ENCODE results near the gene C7orf25.

Gene C7orf25

GRCh38 chr7:42869131-42870020, 42.5 kb downstream of the C7orf25 start:
- Mint-ChIP-seq H3K27me3 (peaks cover 4% of the 10 kb centered on the region), H3K9me3 (ENCODE audit: low read depth) (peaks cover under 1% of the 10 kb centered on the region), H3K4me3 (peak overlapping the region; percentile 44), H3K4me1 (ENCODE audit: low read depth) (peaks cover 16% of the 10 kb centered on the region), H3K36me3 (peaks cover 4% of the 10 kb centered on the region), H3K27ac (peak overlapping the region; percentile 86)

GRCh38 chr7:42868480-42868879, 43.4 kb downstream of the C7orf25 start:
- H3K4me3 Mint-ChIP-seq: peak overlapping the region; percentile 44
- H3K4me1 Mint-ChIP-seq (ENCODE audit: low read depth): peaks cover 16% of the 10 kb centered on the region
- H3K27ac Mint-ChIP-seq: peak overlapping the region; percentile 86
- peaks cover 5% of the 10 kb centered on the region for H3K36me3 Mint-ChIP-seq
- peaks cover 5% of the 10 kb centered on the region for H3K27me3 Mint-ChIP-seq
- H3K9me3 Mint-ChIP-seq (ENCODE audit: low read depth): peaks cover 9% of the 10 kb centered on the region
